Fibroblast of the aortic adventitia (primary cell): ENCODE results near the gene MYH10. TPM values are rescaled to one million over a fixed set of nuclear protein-coding genes. Genes with fewer than 3 reads are reported as not detected.
A peak's percentile ranks its signal among the peaks of the same experiment; 100 is the strongest.

ENCODE experiments used
- DNase-seq: peaks from one replicate; pipeline ENCODE4 v3.0.0-alpha.2; 2010; ENCODE audit warnings: low read depth
- H3K4me3 ChIP-seq: 2 replicates; pipeline ENCODE4 v1.5.1; 2011; ENCODE audit warnings: low read depth, mild to moderate bottlenecking, control low read depth, low read length, moderate library complexity
- CTCF ChIP-seq: IDR thresholded peaks from 2 replicates; pipeline ENCODE4 v1.5.1; 2011; ENCODE audit warnings: mild to moderate bottlenecking, low read length, control low read depth, inconsistent platforms; ENCODE audit not compliant: insufficient read depth
- total RNA-seq: library from RNA; depleted of rRNA; stranded (reverse); fragments of >200 nt; gene quantifications from 2 replicates; pipeline ENCODE4 v1.2.3, GENCODE V29; 2012; ENCODE audit warnings: low replicate concordance

The MYH10 gene
- total RNA-seq, 1 donor: 85.7 TPM

DNA sequence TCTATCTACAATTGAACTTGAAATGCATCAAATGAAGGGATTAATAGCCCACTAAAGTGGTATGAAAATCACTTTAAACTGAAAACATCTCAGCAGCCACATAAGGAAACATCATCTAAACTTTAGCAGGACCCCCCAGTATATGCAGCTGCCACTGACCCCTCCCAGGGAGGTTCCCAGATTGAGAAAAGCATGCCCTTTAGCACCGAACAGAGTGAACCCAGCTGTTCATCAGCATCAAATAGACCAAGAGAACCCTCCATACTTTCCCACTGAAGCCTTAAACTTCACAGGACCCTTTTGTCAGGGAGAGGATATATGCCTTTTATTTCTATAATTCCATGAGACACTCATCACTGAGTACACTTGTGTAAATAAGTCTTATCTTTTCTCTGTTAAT is 44.6 kb downstream of the MYH10 start:
- H3K4me3 ChIP-seq: no peak overlapping the region
- no peak for DNase-seq
- TF ChIP-seq CTCF: no peak

DNA sequence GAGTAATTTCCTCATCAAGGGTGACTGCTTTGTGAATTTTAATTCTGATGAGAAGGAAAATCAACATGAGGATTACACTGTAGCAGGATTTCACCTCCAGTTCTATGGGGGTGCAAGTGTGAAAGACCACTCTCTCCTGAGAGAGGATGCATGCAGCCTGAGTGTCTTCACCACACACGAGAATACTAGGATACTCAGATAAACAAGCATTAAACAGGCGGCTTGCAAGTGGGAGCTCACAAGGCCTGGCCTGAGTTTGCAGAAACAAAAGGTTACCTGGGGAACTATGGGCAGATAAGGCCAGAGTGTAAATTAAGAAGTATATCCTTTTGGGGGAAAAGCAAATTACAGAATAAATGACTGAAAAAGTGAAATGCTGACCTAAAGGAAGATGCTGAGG is 46.6 kb downstream of the MYH10 start:
- TF ChIP-seq CTCF: no peak
- no peak for DNase-seq

GRCh38 chr17:8580952-8581658 is 49.4 kb downstream of the MYH10 start:
- DNase-seq: no peak
- no peak for TF ChIP-seq CTCF
- H3K4me3 ChIP-seq: no peak overlapping the region

More for the DNA sequence above, 46.6 kb downstream of the MYH10 start:
- H3K4me3 ChIP-seq: no peak overlapping the region

- TF ChIP-seq CTCF: no peak
- no peak overlapping the region for H3K4me3 ChIP-seq
- DNase-seq: no peak
These were observed 52.7 kb downstream of the MYH10 start for GRCh38 chr17:8577868-8578267.

- no peak overlapping the region for H3K4me3 ChIP-seq
- DNase-seq: no peak
- TF ChIP-seq CTCF: no peak
These were observed 53.8 kb downstream of the MYH10 start for GRCh38 chr17:8576559-8577294.

- TF ChIP-seq CTCF: peak; percentile 36
- no peak overlapping the region for H3K4me3 ChIP-seq
- DNase-seq: peak; percentile 62
These were observed 55.8 kb downstream of the MYH10 start for GRCh38 chr17:8574687-8575086.
